ENCODE data around the gene AZU1. TPM values are rescaled to one million over a fixed set of nuclear protein-coding genes. Genes with fewer than 3 reads are reported as not detected.

AZU1 gene
- total RNA-seq, 1 experiment from 2014 or later: not detected

DNA sequence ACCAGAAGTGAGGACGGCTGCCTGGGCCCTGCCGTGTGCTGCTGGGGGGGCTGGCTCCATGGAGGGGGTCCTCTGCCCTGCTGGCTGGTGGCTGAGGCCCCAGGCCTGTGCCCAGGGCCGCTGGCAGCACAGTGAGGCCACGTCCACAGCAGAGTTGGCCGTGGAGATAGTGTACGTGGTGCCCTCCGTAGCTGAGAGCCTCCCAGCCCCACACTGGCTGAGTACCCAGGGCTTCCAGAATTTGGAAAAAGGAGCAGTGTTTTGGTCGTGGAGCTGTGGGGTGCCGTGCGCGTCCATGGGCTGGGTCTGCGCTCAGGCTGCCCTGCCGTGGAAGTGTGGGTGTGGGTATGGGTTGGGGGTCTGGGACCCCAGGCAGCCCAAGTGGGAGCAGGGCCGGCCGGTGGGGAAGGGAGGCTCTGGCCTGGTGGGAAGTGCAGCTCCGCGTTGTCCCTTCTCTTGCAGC, 24.5 kb upstream of the AZU1 start:
- H3K9me2 ChIP-seq (ENCODE audit: insufficient read depth): no peaks in the 10 kb centered on the region
- peaks cover 57 to 97% of the 10 kb centered on the region in 2 experiments; a peak in 3 of 4 replicates for H3K36me3 ChIP-seq (ENCODE audit: control insufficient read depth in 1 of 2, insufficient read depth in 2 of 2, low read length in 2 of 2)
- TF ChIP-seq TCF7L2 (IDR thresholded peaks at IDR 0.05; ENCODE audit: borderline replicate concordance, extremely low read depth, insufficient read depth, insufficient read length) (no peak), REST (IDR thresholded peaks at IDR 0.05; ENCODE audit: low read depth) (no peak), JUND (IDR thresholded peaks at IDR 0.05) (no peak), EZH2phosphoT487 (IDR thresholded peaks at IDR 0.05; ENCODE audit: borderline replicate concordance) (no peak), CEBPB (IDR thresholded peaks at IDR 0.05; ENCODE audit: low read depth) (no peak), EGR1 (IDR thresholded peaks at IDR 0.05; ENCODE audit: low read depth) (no peak), EZH2 (IDR thresholded peaks at IDR 0.05) (no peak), CTCF (IDR thresholded peaks at IDR 0.05 in 2 of 3, conservative IDR thresholded peaks at IDR 0.05 in 1 of 3; ENCODE audit: borderline replicate concordance in 1 of 3, insufficient read depth in 1 of 3, low read depth in 2 of 3, low read length in 2 of 3) (no peak), POLR2A (IDR thresholded peaks at IDR 0.05; ENCODE audit: borderline replicate concordance, extremely low read depth, insufficient read depth, insufficient read length) (no peak), ZNF274 (IDR thresholded peaks at IDR 0.05; ENCODE audit: low read depth, low read length) (no peak), ELF1 (IDR thresholded peaks at IDR 0.05; ENCODE audit: borderline replicate concordance, low read depth) (no peak)
- TF ChIP-seq, protein P1, sequence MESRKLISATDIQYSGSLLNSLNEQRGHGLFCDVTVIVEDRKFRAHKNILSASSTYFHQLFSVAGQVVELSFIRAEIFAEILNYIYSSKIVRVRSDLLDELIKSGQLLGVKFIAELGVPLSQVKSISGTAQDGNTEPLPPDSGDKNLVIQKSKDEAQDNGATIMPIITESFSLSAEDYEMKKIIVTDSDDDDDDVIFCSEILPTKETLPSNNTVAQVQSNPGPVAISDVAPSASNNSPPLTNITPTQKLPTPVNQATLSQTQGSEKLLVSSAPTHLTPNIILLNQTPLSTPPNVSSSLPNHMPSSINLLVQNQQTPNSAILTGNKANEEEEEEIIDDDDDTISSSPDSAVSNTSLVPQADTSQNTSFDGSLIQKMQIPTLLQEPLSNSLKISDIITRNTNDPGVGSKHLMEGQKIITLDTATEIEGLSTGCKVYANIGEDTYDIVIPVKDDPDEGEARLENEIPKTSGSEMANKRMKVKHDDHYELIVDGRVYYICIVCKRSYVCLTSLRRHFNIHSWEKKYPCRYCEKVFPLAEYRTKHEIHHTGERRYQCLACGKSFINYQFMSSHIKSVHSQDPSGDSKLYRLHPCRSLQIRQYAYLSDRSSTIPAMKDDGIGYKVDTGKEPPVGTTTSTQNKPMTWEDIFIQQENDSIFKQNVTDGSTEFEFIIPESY (IDR thresholded peaks at IDR 0.05; ENCODE audit: extremely low read depth, insufficient replicate concordance, low read length): no peak
- TF ChIP-seq, protein P2, sequence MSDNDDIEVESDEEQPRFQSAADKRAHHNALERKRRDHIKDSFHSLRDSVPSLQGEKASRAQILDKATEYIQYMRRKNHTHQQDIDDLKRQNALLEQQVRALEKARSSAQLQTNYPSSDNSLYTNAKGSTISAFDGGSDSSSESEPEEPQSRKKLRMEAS (IDR thresholded peaks at IDR 0.05): no peak
- H3K4me1 ChIP-seq (ENCODE audit: control insufficient read depth in 1 of 2, insufficient read depth in 2 of 2, low read length in 2 of 2): peaks cover 17 to 30% of the 10 kb centered on the region in 2 experiments
- ATAC-seq (no peak), DNase-seq (ENCODE audit: low read depth, low spot score) (no peak)
- no TSS peak for BruUV-seq (replicated peaks)
- CTCF ChIA-PET: no interaction called here
- RAD21 ChIA-PET (ENCODE audit: low non-redundant PET in 1 of 2, low total read pairs in 2 of 2, uncharacterized antibody in 2 of 2, unreplicated experiment in 2 of 2): no interaction called here
- POLR2A ChIA-PET: no interaction called here
- no peak overlapping the region for H3K4me2 ChIP-seq (ENCODE audit: low read length)
- peaks cover 100% of the 10 kb centered on the region for H3K79me2 ChIP-seq (ENCODE audit: insufficient read depth, low read length)
- H3K27me3 ChIP-seq (ENCODE audit: insufficient read depth, low read length): no peaks in the 10 kb centered on the region
- H3K27ac ChIP-seq (ENCODE audit: low read depth, low read length): peak overlapping the region; percentile 22; the same call in 1 of the 2 replicates
- H3K9ac ChIP-seq (ENCODE audit: low read length): no peak overlapping the region
- no peaks in the 10 kb centered on the region for H3K9me3 ChIP-seq (ENCODE audit: control insufficient read depth in 1 of 2, insufficient read depth in 1 of 2, low read depth in 1 of 2, low read length in 2 of 2)
- H2AFZ ChIP-seq (ENCODE audit: low read depth, low read length, poor library complexity, severe bottlenecking): no peak overlapping the region
- H3K4me3 ChIP-seq (replicated peaks in 1 of 2; ENCODE audit: low read depth in 1 of 2, low read length in 2 of 2): no peak overlapping the region
- intact Hi-C loops (cut with micrococcal nuclease): no loop called here
- peaks cover 68% of the 10 kb centered on the region; the same call in 1 of the 2 replicates for H4K20me1 ChIP-seq (ENCODE audit: insufficient read depth)

Measured in HCT116 (cell line).